ENCODE results near the gene ZNRD2.
A peak's percentile ranks its signal among the peaks of the same experiment; 100 is the strongest.

ZNRD2 gene

DNA sequence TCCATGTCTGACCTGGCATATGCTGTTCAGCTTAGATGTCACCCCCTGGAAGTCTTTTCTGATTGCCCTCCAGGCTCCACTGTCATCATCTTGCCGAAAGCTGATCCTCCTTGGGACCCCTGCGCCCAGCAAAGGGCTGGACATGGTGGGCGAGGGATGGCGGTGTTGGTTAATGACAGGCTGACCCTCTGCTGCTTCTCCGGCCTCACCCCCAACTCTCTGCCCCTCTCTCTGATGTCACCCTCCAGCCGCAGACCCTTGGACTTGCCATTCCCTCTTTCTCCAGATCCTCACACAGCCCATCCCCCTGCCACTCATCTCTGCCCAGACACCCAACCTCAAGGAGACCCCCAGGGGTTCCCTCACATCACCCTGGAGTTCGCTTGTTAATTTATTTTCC lies 7.9 kb downstream of the ZNRD2 start:
- H3K4me3 Mint-ChIP-seq, result peak overlapping the region; percentile 33
- H3K27ac Mint-ChIP-seq, result no peak overlapping the region
- peaks cover 42% of the 10 kb centered on the region for H3K4me1 Mint-ChIP-seq
- no peaks in the 10 kb centered on the region for H3K36me3 Mint-ChIP-seq (ENCODE audit: low read depth)
- no peaks in the 10 kb centered on the region for H3K9me3 Mint-ChIP-seq
- TF ChIP-seq, protein P1, sequence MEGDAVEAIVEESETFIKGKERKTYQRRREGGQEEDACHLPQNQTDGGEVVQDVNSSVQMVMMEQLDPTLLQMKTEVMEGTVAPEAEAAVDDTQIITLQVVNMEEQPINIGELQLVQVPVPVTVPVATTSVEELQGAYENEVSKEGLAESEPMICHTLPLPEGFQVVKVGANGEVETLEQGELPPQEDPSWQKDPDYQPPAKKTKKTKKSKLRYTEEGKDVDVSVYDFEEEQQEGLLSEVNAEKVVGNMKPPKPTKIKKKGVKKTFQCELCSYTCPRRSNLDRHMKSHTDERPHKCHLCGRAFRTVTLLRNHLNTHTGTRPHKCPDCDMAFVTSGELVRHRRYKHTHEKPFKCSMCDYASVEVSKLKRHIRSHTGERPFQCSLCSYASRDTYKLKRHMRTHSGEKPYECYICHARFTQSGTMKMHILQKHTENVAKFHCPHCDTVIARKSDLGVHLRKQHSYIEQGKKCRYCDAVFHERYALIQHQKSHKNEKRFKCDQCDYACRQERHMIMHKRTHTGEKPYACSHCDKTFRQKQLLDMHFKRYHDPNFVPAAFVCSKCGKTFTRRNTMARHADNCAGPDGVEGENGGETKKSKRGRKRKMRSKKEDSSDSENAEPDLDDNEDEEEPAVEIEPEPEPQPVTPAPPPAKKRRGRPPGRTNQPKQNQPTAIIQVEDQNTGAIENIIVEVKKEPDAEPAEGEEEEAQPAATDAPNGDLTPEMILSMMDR (IDR thresholded peaks at IDR 0.05), result no peak
- peaks cover 29% of the 10 kb centered on the region for H3K27me3 Mint-ChIP-seq (ENCODE audit: low read depth, poor library complexity)
- DNase-seq, result no peak

DNA sequence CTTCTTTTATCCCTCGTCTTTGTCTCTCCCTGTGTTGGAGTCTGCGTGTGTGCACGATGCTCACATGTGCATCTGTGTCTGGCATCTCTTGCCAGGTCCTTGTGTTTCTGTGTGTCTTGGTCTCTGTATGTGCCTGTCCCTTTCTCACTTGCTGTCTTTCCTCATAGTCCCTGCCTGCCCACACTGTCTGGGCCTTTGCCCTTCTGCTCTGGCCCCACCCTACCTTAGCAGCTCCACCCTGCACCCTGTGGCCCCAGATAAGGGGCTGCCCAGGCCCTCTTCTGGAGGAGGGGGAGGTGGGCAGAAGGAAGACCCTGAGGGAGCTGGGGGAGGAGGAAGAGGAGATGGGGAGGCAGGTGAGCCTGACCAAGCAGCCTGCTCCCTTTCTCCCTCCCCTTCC lies 8.4 kb downstream of the ZNRD2 start:
- peak overlapping the region; percentile 52 for H3K4me3 Mint-ChIP-seq
- no peaks in the 10 kb centered on the region for H3K36me3 Mint-ChIP-seq (ENCODE audit: low read depth)
- TF ChIP-seq, protein P1 (IDR thresholded peaks at IDR 0.05), result no peak
- peaks cover 37% of the 10 kb centered on the region for H3K4me1 Mint-ChIP-seq
- H3K27me3 Mint-ChIP-seq (ENCODE audit: low read depth, poor library complexity), result peaks cover 32% of the 10 kb centered on the region
- no peaks in the 10 kb centered on the region for H3K9me3 Mint-ChIP-seq
- no peak for DNase-seq
- no peak overlapping the region for H3K27ac Mint-ChIP-seq

DNA sequence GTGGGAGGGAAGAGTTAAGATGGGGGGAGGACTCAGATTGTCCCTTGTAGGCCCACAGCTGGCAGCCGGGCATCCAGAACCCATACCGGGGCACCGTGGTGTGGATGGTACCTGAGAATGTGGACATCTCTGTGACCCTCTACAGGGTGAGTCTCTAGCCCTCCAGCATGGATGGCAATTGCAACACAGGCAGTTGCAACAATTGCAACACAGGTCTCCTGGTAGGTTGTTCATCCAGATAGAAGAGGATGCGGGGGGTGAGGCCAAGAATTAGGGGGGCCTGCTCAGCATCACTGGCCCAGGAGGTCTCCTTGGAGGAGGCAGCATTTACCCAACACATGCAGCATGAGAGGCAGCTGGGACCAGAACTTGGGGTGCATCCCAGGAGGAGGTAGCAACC lies 9.0 kb downstream of the ZNRD2 start:
- H3K4me3 Mint-ChIP-seq, result no peak overlapping the region
- H3K27me3 Mint-ChIP-seq (ENCODE audit: low read depth, poor library complexity), result peaks cover 37% of the 10 kb centered on the region
- H3K9me3 Mint-ChIP-seq, result no peaks in the 10 kb centered on the region
- DNase-seq, result no peak
- TF ChIP-seq, protein P1 (IDR thresholded peaks at IDR 0.05), result no peak
- no peaks in the 10 kb centered on the region for H3K36me3 Mint-ChIP-seq (ENCODE audit: low read depth)
- H3K4me1 Mint-ChIP-seq, result peaks cover 37% of the 10 kb centered on the region
- H3K27ac Mint-ChIP-seq, result no peak overlapping the region

DNA sequence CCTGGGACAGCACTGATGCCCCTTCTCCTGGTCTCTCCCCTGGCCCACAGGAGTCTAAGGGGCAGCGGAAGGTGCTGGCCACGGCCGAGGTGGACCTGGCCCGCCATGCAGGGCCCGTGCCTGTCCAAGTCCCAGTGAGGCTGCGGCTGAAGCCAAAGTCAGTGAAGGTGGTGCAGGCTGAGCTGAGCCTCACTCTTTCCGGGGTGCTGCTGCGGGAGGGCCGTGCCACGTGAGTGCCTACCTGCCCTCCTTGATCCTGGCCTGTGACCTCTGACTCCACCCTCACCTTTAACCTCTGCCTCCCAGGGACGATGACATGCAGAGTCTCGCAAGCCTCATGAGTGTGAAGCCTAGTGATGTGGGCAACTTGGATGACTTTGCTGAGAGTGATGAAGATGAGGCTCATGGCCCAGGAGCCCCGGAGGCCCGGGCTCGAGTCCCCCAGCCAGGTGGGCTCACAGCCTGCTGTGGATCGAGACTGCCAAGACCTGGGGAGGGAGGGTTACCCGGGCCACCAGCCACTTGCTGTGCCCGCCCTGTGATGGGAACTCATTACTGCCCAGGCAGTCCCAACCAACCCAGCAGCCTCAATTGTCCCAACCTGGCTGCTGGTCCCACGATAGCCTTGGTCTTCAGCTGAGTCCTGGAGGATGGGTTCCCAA lies 9.9 kb downstream of the ZNRD2 start:
- H3K9me3 Mint-ChIP-seq, result no peaks in the 10 kb centered on the region
- no peak overlapping the region for H3K4me3 Mint-ChIP-seq
- TF ChIP-seq, protein P1 (IDR thresholded peaks at IDR 0.05), result no peak
- peaks cover 36% of the 10 kb centered on the region for H3K4me1 Mint-ChIP-seq
- no peak for DNase-seq
- no peaks in the 10 kb centered on the region for H3K36me3 Mint-ChIP-seq (ENCODE audit: low read depth)
- H3K27me3 Mint-ChIP-seq (ENCODE audit: low read depth, poor library complexity), result peaks cover 35% of the 10 kb centered on the region
- no peak overlapping the region for H3K27ac Mint-ChIP-seq

DNA sequence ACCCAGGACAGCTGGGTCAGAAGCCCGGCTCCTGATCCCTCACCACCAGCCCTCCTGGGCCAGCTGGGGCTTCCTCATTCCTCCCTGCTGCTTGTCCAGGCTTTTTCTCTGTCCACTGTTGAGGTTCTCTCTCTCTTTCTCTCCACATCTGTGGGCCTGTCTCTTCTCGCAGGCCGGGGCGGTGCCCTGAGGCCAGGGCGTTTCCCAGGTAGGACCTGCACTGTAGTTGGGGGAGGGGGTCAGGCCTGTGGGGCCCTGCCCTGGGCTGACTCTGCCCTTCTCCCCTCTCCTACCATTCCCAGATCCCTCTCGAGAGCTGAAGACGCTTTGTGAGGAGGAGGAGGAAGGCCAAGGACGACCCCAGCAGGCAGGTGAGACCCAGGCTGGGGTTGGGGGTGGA lies 10.5 kb downstream of the ZNRD2 start:
- peaks cover 35% of the 10 kb centered on the region for H3K27me3 Mint-ChIP-seq (ENCODE audit: low read depth, poor library complexity)
- peaks cover 30% of the 10 kb centered on the region for H3K4me1 Mint-ChIP-seq
- no peaks in the 10 kb centered on the region for H3K36me3 Mint-ChIP-seq (ENCODE audit: low read depth)
- H3K9me3 Mint-ChIP-seq, result no peaks in the 10 kb centered on the region
- no peak for DNase-seq
- no peak overlapping the region for H3K4me3 Mint-ChIP-seq
- TF ChIP-seq, protein P1 (IDR thresholded peaks at IDR 0.05), result no peak
- no peak overlapping the region for H3K27ac Mint-ChIP-seq

DNA sequence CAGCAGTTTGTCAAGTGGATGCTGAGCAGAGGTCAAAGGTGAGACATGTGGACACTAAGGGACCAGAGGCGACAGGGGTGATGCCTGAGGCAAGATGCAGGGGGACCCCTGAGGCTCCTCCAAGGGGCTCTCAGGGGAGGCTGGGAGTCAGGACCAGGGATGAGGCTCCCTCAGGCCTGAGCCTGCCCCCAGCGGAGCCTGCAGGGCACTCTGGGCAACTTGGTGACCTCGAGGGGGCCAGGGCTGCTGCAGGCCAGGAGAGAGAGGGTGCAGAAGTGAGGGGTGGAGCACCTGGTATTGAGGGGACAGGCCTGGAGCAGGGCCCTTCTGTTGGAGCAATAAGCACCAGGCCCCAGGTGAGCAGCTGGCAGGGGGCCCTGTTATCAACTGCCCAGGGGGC lies 11.7 kb downstream of the ZNRD2 start:
- TF ChIP-seq, protein P1 (IDR thresholded peaks at IDR 0.05), result no peak
- no peak overlapping the region for H3K4me3 Mint-ChIP-seq
- H3K4me1 Mint-ChIP-seq, result peaks cover 36% of the 10 kb centered on the region
- DNase-seq, result no peak
- no peaks in the 10 kb centered on the region for H3K36me3 Mint-ChIP-seq (ENCODE audit: low read depth)
- peaks cover 33% of the 10 kb centered on the region for H3K27me3 Mint-ChIP-seq (ENCODE audit: low read depth, poor library complexity)
- no peaks in the 10 kb centered on the region for H3K9me3 Mint-ChIP-seq
- H3K27ac Mint-ChIP-seq, result no peak overlapping the region
